ENCODE measurements around the gene ASB16. TPM values are rescaled to one million over a fixed set of nuclear protein-coding genes. Genes with fewer than 3 reads are reported as not detected.
A peak's percentile ranks its signal among the peaks of the same experiment; 100 is the strongest.

ASB16 gene
- total RNA-seq, 4 donors from 2014 or later: 1.4 to 2.4 (median 1.7) TPM

DNA sequence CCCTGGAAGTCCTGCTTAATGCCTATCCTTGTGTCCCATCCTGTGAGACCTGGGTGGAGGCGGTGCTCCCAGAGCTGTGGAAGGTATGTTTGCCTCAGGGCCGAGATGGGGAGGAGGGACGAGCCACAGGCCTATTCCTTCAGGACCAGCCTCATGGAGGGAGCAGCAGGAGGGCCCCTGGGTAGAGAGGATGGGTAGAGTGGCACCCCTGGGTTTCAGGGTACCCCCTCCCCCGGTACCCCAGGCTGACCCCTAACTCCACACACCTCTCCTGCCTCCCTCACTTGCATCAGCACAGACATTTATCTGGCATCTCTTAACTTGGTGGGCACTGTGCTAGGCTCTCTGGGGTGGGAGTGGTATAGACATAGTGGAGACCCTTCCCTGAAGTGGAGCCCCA, 7.1 kb downstream of the ASB16 start:
- no peaks in the 10 kb centered on the region for H3K9me3 ChIP-seq
- intact Hi-C loops (cut with DNase I): loop anchor here (10.0 kb wide), 1 partner anchor 233 kb away; the partner anchor contains the start of gene PPY
- TF ChIP-seq, protein P1, sequence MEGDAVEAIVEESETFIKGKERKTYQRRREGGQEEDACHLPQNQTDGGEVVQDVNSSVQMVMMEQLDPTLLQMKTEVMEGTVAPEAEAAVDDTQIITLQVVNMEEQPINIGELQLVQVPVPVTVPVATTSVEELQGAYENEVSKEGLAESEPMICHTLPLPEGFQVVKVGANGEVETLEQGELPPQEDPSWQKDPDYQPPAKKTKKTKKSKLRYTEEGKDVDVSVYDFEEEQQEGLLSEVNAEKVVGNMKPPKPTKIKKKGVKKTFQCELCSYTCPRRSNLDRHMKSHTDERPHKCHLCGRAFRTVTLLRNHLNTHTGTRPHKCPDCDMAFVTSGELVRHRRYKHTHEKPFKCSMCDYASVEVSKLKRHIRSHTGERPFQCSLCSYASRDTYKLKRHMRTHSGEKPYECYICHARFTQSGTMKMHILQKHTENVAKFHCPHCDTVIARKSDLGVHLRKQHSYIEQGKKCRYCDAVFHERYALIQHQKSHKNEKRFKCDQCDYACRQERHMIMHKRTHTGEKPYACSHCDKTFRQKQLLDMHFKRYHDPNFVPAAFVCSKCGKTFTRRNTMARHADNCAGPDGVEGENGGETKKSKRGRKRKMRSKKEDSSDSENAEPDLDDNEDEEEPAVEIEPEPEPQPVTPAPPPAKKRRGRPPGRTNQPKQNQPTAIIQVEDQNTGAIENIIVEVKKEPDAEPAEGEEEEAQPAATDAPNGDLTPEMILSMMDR (IDR thresholded peaks at IDR 0.05): no peak
- no peak for TF ChIP-seq POLR2A (IDR thresholded peaks at IDR 0.05)
- H3K4me1 ChIP-seq: no peaks in the 10 kb centered on the region
- no peaks in the 10 kb centered on the region for H3K27me3 ChIP-seq
- H3K36me3 ChIP-seq: peaks cover 0 to 6% of the 10 kb centered on the region in 2 donors
- WGBS, 2 donors: 100% methylated on average over 4 of the region's 4 CpGs
- no peak overlapping the region for H3K4me3 ChIP-seq (replicated peaks in 1 of 3)
- no peak for DNase-seq
- no peak overlapping the region for H3K27ac ChIP-seq

DNA sequence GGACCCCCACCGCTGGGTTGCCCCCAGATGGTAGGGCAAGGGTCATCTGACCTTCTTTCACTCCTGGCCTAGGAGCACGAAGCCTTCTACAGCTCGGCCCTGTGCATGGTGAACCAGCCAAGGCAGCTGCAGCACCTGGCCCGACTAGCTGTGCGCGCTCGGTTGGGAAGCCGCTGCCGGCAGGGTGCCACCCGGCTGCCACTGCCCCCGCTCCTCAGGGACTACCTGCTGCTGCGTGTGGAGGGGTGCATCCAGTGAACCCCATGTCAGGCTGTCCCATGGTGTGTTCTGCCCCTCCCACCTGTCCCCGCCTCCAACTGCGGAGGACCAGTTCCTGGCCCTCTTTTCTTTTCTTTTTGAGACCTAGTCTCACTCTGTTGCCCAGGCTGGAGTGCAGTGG, 7.6 kb downstream of the ASB16 start:
- H3K36me3 ChIP-seq: peaks cover 0 to 7% of the 10 kb centered on the region in 2 donors
- H3K27me3 ChIP-seq: no peaks in the 10 kb centered on the region
- no peaks in the 10 kb centered on the region for H3K4me1 ChIP-seq
- H3K9me3 ChIP-seq: no peaks in the 10 kb centered on the region
- intact Hi-C loops (cut with DNase I): loop anchor here (10.0 kb wide), 1 partner anchor 233 kb away; the partner anchor contains the start of gene PPY
- 89 to 94% methylated on average over 9 to 14 of the region's 14 CpGs for WGBS, 2 donors
- no peak overlapping the region for H3K27ac ChIP-seq
- H3K4me3 ChIP-seq (replicated peaks in 1 of 3): no peak overlapping the region
- no peak for DNase-seq
- TF ChIP-seq, protein P1 (IDR thresholded peaks at IDR 0.05): no peak
- TF ChIP-seq POLR2A (IDR thresholded peaks at IDR 0.05): no peak

DNA sequence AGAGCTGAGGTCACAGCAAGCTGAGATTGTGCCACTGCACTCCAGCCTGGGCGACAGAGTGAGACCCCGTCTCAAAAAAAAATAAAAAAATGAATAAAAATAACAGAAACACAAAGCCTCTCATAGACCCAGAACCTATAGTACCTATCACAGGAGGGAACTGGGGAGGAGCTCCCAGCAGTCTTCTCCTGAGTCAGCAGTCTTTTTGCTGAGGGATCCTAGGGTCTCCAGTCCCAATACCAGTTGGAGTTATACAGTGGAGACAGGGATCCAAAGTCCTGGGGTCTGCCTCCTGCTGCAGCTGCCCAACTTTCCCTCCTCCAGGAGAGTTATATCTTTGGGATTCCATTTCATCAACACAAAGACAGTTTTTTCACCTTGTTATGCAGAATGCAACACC, 12.5 kb downstream of the ASB16 start:
- Histone ChIP-seq H3K4me3 (replicated peaks in 1 of 3) (no peak overlapping the region), H3K27me3 (no peaks in the 10 kb centered on the region), H3K36me3 (peaks cover 0 to 7% of the 10 kb centered on the region in 2 donors), H3K27ac (no peak overlapping the region), H3K4me1 (peaks cover 4 to 19% of the 10 kb centered on the region in 2 donors), H3K9me3 (no peaks in the 10 kb centered on the region)
- 84 to 96% methylated on average over 2 of the region's 2 CpGs for WGBS, 2 donors
- DNase-seq: no peak
- intact Hi-C loops (cut with DNase I): no loop called here
- no peak for TF ChIP-seq POLR2A (IDR thresholded peaks at IDR 0.05)
- TF ChIP-seq, protein P1 (IDR thresholded peaks at IDR 0.05): no peak

DNA sequence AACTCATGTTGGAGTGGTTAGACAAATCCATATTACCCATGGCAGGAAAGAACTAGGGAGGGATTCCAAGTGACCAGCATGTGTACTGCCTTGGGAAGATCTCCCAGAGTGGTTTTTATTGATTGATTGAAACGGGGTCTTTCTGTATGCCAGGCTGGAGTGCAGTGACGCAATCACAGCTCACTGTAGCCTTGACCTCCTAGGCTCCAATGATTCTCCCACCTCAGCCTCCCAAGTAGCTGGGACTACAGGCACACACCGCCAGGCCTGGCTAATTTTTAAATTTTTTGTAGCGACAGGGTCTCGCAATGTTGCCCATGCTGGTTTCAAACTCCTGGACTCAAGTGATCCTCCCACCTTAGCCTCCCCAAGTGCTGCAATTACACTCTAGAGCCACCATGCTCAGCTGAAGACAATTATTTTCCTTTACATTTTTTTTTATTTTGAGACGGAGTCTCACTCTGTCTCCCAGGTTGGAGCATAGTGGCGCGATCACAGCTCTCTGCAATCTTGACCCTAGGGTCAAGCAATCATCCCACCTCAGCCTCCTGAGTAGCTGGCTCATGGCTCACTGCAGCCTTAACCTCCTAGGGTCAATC, 13.8 kb downstream of the ASB16 start:
- peaks cover 0 to 7% of the 10 kb centered on the region in 2 donors for H3K36me3 ChIP-seq
- TF ChIP-seq POLR2A (IDR thresholded peaks at IDR 0.05): no peak
- TF ChIP-seq, protein P1 (IDR thresholded peaks at IDR 0.05): no peak
- intact Hi-C loops (cut with DNase I): no loop called here
- peaks cover 7 to 25% of the 10 kb centered on the region in 2 donors for H3K4me1 ChIP-seq
- 87 to 88% methylated on average over 8 of the region's 8 CpGs for WGBS, 2 donors
- H3K27ac ChIP-seq: peak overlapping the region in 1 of 3 donors; percentile 3
- no peak for DNase-seq
- H3K9me3 ChIP-seq: no peaks in the 10 kb centered on the region
- no peaks in the 10 kb centered on the region for H3K27me3 ChIP-seq
- no peak overlapping the region for H3K4me3 ChIP-seq (replicated peaks in 1 of 3)

DNA sequence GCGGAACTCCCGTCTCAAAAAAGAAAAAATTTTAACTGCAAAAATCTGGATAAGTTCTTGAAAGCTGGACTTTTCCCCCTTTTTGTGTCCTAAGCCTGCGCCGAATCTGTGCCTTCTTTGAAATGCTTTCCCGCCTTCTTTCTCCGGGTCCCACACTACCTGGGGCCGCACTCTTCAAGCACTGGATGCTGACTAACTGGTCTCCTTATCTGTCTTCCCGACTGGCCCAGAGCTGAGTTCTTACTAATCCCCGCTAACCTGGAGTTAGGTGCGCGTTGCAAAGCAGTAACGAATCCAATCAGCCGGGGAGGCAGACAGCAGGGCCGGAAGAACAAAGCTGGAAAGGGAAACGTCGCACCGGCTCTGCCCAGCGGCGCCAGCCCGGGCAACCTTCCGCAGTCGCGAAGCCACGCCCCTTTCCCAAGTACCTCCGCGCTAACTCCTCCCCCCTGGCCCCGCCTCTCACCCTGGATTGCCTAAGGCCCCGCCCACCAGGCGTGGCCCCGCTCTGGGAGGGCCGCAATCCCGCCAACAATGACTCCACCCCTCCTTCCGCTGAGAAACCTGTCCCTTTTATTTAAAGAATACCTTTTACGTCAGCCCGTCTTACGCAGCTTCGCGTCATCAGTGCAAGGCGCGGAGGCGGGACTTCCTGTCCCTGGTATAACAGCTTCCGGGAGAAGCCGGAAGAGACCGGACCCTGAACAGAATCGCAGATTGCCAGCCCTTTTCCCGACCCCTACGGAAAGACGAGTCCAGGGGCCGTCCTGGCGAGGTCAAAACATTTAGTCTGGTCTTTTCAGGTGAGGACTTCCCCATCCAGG, 16.0 kb downstream of the ASB16 start, which contains the start of gene TMUB2:
TMUB2 (plus strand) TSS at position 666 of the 824 bp plus-strand sequence. CDS start 737 bp downstream, outside the sequence.
- peak in 1 of 2 donors; percentile 95 for TF ChIP-seq POLR2A (IDR thresholded peaks at IDR 0.05)
- TF ChIP-seq, protein P1 (IDR thresholded peaks at IDR 0.05): peak in 1 of 6 experiments; percentile 7
- Histone ChIP-seq H3K27me3 (no peaks in the 10 kb centered on the region), H3K27ac (peak within 1 kb of the TSS; percentile 88 to 92 (median 90)), H3K36me3 (peaks cover 6 to 17% of the 10 kb centered on the region in 2 donors), H3K4me3 (replicated peaks in 1 of 3) (peak within 1 kb of the TSS; percentile 65 to 95 (median 72)), H3K9me3 (no peaks in the 10 kb centered on the region), H3K4me1 (peaks cover 7 to 27% of the 10 kb centered on the region in 2 donors)
- DNase-seq: peak; percentile 97 to 98
- intact Hi-C loops (cut with DNase I): no loop called here
- 0 to 1% methylated on average over 30 to 50 of the region's 50 CpGs for WGBS, 2 donors

All from thyroid gland (tissue), 4 donors.